Type B pancreatic cell (in vitro differentiated cells): ENCODE data around the gene SRRM2. TPM values are rescaled to one million over a fixed set of nuclear protein-coding genes. Genes with fewer than 3 reads are reported as not detected.
A peak's percentile ranks its signal among the peaks of the same experiment; 100 is the strongest.

Source experiments
- DNase-seq: peaks from one replicate; pipeline ENCODE4 v3.0.0; 2021; ENCODE audit warnings: mixed read lengths; ENCODE audit not compliant: unreplicated experiment; ENCODE audit errors: extremely low spot score
- H3K27ac Mint-ChIP-seq: 2 replicates; pipeline ENCODE4 v1.8.0; 2021; ENCODE audit warnings: mild to moderate bottlenecking, mixed read lengths
- H3K27me3 Mint-ChIP-seq: 2 replicates; pipeline ENCODE4 v1.8.0; 2021; ENCODE audit warnings: mixed read lengths
- H3K36me3 Mint-ChIP-seq: 2 replicates; pipeline ENCODE4 v1.8.0; 2021; ENCODE audit warnings: mixed read lengths
- H3K4me1 Mint-ChIP-seq: one replicate; pipeline ENCODE4 v1.8.0; 2021; ENCODE audit warnings: mixed read lengths; ENCODE audit not compliant: unreplicated experiment
- H3K4me3 Mint-ChIP-seq: 2 replicates; pipeline ENCODE4 v1.8.0; 2021; ENCODE audit warnings: mild to moderate bottlenecking, mixed read lengths
- H3K9me3 Mint-ChIP-seq: 2 replicates; pipeline ENCODE4 v1.8.0; 2021; ENCODE audit warnings: mixed read lengths
- total RNA-seq: library from RNA; stranded (reverse); gene quantifications from 2 replicates; pipeline ENCODE4 v1.2.1, GENCODE V29; 2021; ENCODE audit warnings: low replicate concordance
- TF ChIP-seq, protein P1 (sequence below): fragments of 200-600 bp; sonication (generic); conservative IDR thresholded peaks from 2 replicates; pipeline ENCODE4 v1.5.0; 2021; ENCODE audit warnings: antibody characterized with exemption, mild to moderate bottlenecking

Gene SRRM2
- total RNA-seq, 1 donor from 2014 or later, result 749 TPM

DNA sequence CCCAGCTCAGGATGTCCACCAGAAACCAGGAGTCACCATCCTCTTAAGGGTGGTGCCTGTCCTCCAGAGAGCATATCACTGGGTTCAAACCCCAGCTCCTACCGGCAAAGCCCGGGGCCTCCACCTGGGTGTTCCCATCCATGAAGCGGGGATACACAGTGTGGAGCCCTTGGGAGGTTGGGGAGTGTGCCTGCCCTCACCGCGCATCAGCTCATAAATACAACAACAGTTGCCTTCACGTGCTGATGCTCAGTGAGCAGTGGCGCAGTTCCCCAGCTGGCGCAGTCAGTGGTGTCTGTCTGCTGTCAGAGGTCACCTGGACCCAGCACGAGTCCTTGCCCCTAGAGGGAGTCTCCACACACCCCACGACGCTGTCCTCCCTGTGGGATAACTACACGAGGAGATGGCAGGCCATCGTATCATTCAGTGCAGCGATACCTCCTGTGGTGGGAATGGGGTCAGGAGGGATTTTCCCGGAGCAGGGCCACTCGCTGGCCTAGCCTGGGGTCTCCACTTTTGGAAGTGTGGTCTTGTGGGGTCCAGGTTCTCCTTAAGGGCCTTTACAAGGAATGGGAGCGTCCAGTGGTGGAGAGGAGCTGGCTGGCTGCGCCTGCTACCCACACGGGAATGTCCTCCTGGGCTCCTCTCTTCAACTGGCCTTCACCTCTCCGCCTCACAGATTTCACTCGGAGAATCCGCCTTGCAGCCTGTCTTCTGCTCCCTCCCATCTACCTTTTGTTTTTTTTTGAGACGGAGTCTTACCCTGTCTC is 26.9 kb downstream of the SRRM2 start:
- peaks cover 19% of the 10 kb centered on the region for H3K4me1 Mint-ChIP-seq
- TF ChIP-seq, protein P1, sequence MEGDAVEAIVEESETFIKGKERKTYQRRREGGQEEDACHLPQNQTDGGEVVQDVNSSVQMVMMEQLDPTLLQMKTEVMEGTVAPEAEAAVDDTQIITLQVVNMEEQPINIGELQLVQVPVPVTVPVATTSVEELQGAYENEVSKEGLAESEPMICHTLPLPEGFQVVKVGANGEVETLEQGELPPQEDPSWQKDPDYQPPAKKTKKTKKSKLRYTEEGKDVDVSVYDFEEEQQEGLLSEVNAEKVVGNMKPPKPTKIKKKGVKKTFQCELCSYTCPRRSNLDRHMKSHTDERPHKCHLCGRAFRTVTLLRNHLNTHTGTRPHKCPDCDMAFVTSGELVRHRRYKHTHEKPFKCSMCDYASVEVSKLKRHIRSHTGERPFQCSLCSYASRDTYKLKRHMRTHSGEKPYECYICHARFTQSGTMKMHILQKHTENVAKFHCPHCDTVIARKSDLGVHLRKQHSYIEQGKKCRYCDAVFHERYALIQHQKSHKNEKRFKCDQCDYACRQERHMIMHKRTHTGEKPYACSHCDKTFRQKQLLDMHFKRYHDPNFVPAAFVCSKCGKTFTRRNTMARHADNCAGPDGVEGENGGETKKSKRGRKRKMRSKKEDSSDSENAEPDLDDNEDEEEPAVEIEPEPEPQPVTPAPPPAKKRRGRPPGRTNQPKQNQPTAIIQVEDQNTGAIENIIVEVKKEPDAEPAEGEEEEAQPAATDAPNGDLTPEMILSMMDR, result no peak
- H3K4me3 Mint-ChIP-seq, result peak overlapping the region; percentile 71
- H3K27ac Mint-ChIP-seq, result peak overlapping the region; percentile 99
- DNase-seq, result no peak
- no peaks in the 10 kb centered on the region for H3K9me3 Mint-ChIP-seq
- H3K36me3 Mint-ChIP-seq, result peaks cover 4% of the 10 kb centered on the region
- H3K27me3 Mint-ChIP-seq, result peaks cover 3% of the 10 kb centered on the region

DNA sequence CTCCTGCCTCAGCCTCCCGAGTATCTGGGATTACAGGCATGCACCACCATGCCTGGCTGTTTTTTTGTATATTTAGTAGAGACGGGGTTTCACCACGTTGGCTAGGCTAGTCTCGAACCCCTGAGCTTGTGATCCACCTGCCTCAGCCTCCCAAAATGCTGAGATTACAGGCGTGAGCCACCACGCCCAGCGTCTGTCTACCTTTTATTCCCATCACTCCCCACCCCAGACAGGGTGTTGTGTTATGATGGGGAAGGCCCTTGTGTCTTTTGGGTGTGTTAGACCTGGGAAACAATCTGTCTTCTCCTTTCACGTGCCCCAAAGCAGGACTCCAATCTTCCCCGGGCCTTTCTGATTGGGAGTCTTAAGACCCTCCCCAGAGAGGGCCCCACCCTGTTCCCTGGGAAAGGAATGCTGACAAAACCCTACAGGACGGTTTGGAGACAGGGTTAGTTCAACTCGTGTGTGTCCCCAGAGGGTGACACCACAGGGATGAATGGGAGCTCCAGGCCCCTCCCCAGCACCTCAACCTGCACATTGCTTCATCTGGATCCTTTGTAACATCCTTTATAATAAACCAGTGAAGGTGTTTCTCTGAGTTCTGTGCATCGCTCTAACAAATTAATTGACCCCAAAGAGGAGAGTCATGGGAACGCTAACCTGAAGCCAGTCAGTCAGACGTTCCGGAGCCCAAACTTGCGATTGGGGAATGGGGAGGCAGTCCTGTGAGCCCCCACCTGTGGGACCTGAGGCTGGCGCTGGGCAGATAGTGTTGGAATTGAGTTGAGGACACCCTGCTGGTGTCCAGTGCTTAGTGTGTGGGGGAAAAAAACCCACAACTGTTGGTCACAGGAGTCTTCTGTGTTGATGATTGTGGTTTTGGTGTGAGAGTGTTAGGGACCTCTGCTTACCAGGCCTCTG is 27.8 kb downstream of the SRRM2 start:
- H3K4me1 Mint-ChIP-seq, result peaks cover 19% of the 10 kb centered on the region

DNA sequence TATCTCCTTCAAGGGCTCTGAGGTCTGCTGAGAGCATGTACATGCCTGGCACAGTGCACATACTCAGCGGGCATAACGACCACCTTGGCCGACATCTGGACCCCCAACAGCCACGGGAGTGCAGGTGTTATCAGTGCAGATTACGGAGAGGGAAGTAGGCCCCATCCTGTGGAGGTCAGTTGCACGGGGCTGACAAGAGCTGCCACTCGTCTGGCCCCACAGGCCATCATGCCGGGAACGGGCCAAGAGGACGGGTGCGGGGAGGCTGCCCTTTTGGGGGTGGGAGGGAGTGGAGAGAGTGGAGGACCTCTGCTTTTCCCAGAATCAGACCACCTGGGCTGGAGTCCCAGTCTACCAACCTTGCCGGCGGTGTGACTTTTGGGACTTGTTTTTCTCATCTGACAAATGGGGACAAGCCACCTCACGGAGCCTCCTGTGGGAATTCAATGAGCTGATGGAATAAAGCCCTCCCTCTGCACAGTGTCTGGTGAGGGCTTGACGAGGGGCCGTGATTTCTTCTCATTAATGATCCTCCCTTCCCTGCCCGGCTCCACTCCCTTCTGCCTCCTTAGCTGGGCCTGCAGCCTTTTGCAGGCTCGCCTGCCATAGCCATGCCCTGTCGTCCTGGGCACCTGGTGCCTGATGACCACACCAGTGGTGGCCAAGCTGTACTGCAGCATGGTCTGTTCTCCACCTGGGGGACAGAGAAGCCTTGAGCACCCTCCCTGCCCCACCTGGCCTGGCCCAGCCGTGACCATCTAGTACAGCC is 30.3 kb downstream of the SRRM2 start:
- Mint-ChIP-seq H3K27me3 (no peaks in the 10 kb centered on the region), H3K4me1 (peaks cover 13% of the 10 kb centered on the region), H3K36me3 (no peaks in the 10 kb centered on the region), H3K27ac (peak overlapping the region; percentile 58), H3K4me3 (no peak overlapping the region), H3K9me3 (no peaks in the 10 kb centered on the region)
- TF ChIP-seq, protein P1, result peak; percentile 27
- no peak for DNase-seq

More for the DNA sequence above, 27.8 kb downstream of the SRRM2 start:
- H3K27me3 Mint-ChIP-seq, result peaks cover 3% of the 10 kb centered on the region
- peak overlapping the region; percentile 71 for H3K4me3 Mint-ChIP-seq
- TF ChIP-seq, protein P1, result no peak
- H3K36me3 Mint-ChIP-seq, result peaks cover 4% of the 10 kb centered on the region
- H3K9me3 Mint-ChIP-seq, result no peaks in the 10 kb centered on the region
- H3K27ac Mint-ChIP-seq, result peak overlapping the region; percentile 64
- no peak for DNase-seq

DNA sequence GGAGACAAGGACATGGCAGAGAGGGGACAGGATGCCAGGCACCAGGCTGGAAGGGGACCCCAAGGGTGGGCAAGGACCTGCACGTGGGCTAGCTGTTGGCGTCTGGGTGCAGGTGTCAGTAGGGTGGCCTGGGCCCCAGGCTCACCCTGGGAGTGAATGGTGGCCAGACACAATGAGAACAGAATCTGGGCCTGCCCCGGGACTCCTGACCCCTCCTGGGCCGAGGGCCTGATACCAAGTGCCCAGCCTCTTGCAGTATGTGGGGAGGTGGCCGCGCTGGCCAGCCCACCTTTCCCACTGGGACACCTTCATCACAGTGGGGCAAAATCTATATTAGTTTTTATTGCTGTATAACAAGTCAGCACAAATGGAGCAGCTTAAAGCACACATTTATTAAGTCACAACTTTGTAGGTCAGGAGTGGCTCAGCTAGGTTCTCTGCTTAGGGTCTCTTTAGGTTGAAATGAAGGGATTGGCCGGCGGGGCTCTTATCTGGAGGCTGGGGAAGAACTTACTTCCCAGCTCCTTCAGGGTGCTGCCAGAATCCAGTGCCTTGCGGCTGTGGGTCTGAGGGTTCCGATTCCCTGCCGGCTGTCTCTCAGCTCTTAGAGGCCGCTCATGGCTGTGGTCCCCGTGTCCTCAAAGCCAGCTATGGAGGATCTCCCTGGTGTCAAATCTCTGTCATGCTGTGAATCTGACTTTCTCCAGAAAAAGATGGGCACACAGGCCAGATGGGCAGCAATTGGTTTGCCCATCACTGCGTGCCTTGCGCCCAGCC is 31.3 kb downstream of the SRRM2 start:
- H3K4me1 Mint-ChIP-seq, result peaks cover 4% of the 10 kb centered on the region
- no peak for DNase-seq
- no peak overlapping the region for H3K27ac Mint-ChIP-seq
- no peaks in the 10 kb centered on the region for H3K9me3 Mint-ChIP-seq
- H3K4me3 Mint-ChIP-seq, result no peak overlapping the region
- TF ChIP-seq, protein P1, result no peak
- H3K27me3 Mint-ChIP-seq, result no peaks in the 10 kb centered on the region
- no peaks in the 10 kb centered on the region for H3K36me3 Mint-ChIP-seq
